Neural progenitor cell (in vitro differentiated cells): Measurements from ENCODE around the gene ATP13A5. TPM values are rescaled to one million over a fixed set of nuclear protein-coding genes. Genes with fewer than 3 reads are reported as not detected.
A peak's percentile ranks its signal among the peaks of the same experiment; 100 is the strongest.

Experiments
- DNase-seq: peaks from one replicate; pipeline ENCODE4 v3.0.0-alpha.2; 2016; ENCODE audit warnings: low spot score
- H2AFZ ChIP-seq: fragments of 200-600 bp; sonication (generic); replicated peaks from 2 replicates; pipeline ENCODE4 v1.6.1; 2016; ENCODE audit warnings: antibody characterized with exemption
- H3F3A ChIP-seq: fragments of 200-600 bp; sonication (generic); 2 replicates; pipeline ENCODE4 v1.6.1; 2016; ENCODE audit warnings: antibody characterized with exemption, low read depth
- H3K27ac ChIP-seq: fragments of 200-600 bp; sonication (generic); 2 replicates; pipeline ENCODE4 v1.5.1; 2016; ENCODE audit warnings: mild to moderate bottlenecking
- H3K27me3 ChIP-seq: fragments of 200-600 bp; sonication (generic); 2 replicates; pipeline ENCODE4 v1.6.1; 2016; ENCODE audit warnings: mild to moderate bottlenecking, moderate library complexity
- H3K36me3 ChIP-seq: fragments of 200-600 bp; sonication (generic); 2 replicates; pipeline ENCODE4 v1.5.1; 2016
- H3K4me1 ChIP-seq: fragments of 200-600 bp; sonication (generic); 2 replicates; pipeline ENCODE4 v1.6.1; 2016; ENCODE audit warnings: mixed run types
- H3K4me2 ChIP-seq: fragments of 200-600 bp; sonication (generic); 2 replicates; pipeline ENCODE4 v1.6.1; 2016
- H3K4me3 ChIP-seq: fragments of 200-600 bp; sonication (generic); 2 replicates; pipeline ENCODE4 v1.5.1; 2016
- H3K79me2 ChIP-seq: fragments of 200-600 bp; sonication (generic); 2 replicates; pipeline ENCODE4 v1.6.1; 2016; ENCODE audit warnings: low read depth
- H3K9ac ChIP-seq: fragments of 200-600 bp; sonication (generic); 2 replicates; pipeline ENCODE4 v1.6.1; 2016
- H3K9me3 ChIP-seq: fragments of 200-600 bp; sonication (generic); 2 replicates; pipeline ENCODE4 v1.5.1; 2016; ENCODE audit warnings: low read depth
- H4K20me1 ChIP-seq: fragments of 200-600 bp; sonication (generic); 2 replicates; pipeline ENCODE4 v1.6.1; 2016; ENCODE audit warnings: low read depth
- H3K27ac Mint-ChIP-seq: 3 replicates; pipeline ENCODE4 v1.8.0; 2021; ENCODE audit warnings: mixed read lengths
- H3K27me3 Mint-ChIP-seq: 2 replicates; pipeline ENCODE4 v1.8.0; 2022; ENCODE audit warnings: low read depth, mild to moderate bottlenecking, inconsistent platforms, moderate library complexity, mixed read lengths; ENCODE audit not compliant: insufficient read depth
- H3K36me3 Mint-ChIP-seq: 3 replicates; pipeline ENCODE4 v1.8.0; 2021; ENCODE audit warnings: mixed read lengths
- H3K4me1 Mint-ChIP-seq: 3 replicates; pipeline ENCODE4 v1.8.0; 2021; ENCODE audit warnings: mixed read lengths
- H3K4me3 Mint-ChIP-seq: 3 replicates; pipeline ENCODE4 v1.8.0; 2021; ENCODE audit warnings: mild to moderate bottlenecking, moderate library complexity, mixed read lengths
- H3K9me3 Mint-ChIP-seq: 3 replicates; pipeline ENCODE4 v1.8.0; 2020; ENCODE audit warnings: mixed read lengths
- EZH2 ChIP-seq: fragments of 200-600 bp; sonication (generic); IDR thresholded peaks from 2 replicates; pipeline ENCODE4 v1.6.1; 2017; ENCODE audit warnings: antibody characterized with exemption, mild to moderate bottlenecking, moderate library complexity
- EZH2phosphoT487 ChIP-seq: fragments of 200-600 bp; sonication (generic); IDR thresholded peaks from 2 replicates; pipeline ENCODE4 v1.6.1; 2017; ENCODE audit warnings: antibody characterized with exemption
- total RNA-seq: library from RNA; depleted of rRNA; stranded (reverse); fragments of >200 nt; gene quantifications from 2 replicates; pipeline ENCODE4 v1.2.3, GENCODE V29; 2015; ENCODE audit warnings: low replicate concordance
- TF ChIP-seq, protein P1 (sequence below): fragments of 200-600 bp; sonication (generic); IDR thresholded peaks from 2 replicates; pipeline ENCODE4 v1.5.1; 2017; ENCODE audit warnings: antibody characterized with exemption, mild to moderate bottlenecking

Gene ATP13A5
- total RNA-seq, 1 donor from 2014 or later, result not detected

DNA sequence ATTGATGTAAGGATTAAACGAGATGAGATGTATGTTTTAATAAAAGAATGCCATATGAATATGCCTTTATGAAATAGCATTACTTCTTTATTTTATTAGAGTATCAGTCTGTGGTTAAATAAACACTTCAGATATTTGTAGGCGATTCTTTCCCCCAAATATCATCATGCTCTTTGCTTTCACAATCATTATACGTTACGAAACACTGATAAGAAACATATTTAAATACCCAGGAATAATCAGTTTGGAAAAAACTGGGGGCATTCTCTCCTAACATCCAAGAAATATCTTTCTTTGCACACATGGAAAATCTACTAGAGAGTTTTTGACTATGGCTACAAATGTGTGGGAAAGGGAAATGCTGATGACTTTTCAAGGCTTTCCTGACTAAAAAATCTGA is 142.0 kb downstream of the ATP13A5 start:
- no peak overlapping the region for H3K4me3 Mint-ChIP-seq
- H3K27me3 ChIP-seq, result peaks cover 6% of the 10 kb centered on the region
- H3K27ac Mint-ChIP-seq, result no peak overlapping the region
- no peaks in the 10 kb centered on the region for H3K9me3 Mint-ChIP-seq
- TF ChIP-seq EZH2phosphoT487, result no peak
- TF ChIP-seq, protein P1, sequence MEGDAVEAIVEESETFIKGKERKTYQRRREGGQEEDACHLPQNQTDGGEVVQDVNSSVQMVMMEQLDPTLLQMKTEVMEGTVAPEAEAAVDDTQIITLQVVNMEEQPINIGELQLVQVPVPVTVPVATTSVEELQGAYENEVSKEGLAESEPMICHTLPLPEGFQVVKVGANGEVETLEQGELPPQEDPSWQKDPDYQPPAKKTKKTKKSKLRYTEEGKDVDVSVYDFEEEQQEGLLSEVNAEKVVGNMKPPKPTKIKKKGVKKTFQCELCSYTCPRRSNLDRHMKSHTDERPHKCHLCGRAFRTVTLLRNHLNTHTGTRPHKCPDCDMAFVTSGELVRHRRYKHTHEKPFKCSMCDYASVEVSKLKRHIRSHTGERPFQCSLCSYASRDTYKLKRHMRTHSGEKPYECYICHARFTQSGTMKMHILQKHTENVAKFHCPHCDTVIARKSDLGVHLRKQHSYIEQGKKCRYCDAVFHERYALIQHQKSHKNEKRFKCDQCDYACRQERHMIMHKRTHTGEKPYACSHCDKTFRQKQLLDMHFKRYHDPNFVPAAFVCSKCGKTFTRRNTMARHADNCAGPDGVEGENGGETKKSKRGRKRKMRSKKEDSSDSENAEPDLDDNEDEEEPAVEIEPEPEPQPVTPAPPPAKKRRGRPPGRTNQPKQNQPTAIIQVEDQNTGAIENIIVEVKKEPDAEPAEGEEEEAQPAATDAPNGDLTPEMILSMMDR, result no peak
- TF ChIP-seq EZH2, result no peak
- H3K27ac ChIP-seq, result no peak overlapping the region
- H3F3A ChIP-seq, result peaks cover 8% of the 10 kb centered on the region
- H2AFZ ChIP-seq, result no peak overlapping the region
- H3K27me3 Mint-ChIP-seq, result peaks cover 5% of the 10 kb centered on the region
- no peaks in the 10 kb centered on the region for H3K9me3 ChIP-seq
- H3K79me2 ChIP-seq, result no peaks in the 10 kb centered on the region
- H3K4me3 ChIP-seq, result no peak overlapping the region
- H3K36me3 Mint-ChIP-seq, result no peaks in the 10 kb centered on the region
- H3K9ac ChIP-seq, result no peak overlapping the region
- no peak for DNase-seq
- H3K4me1 ChIP-seq, result peaks cover 3% of the 10 kb centered on the region
- H3K36me3 ChIP-seq, result no peaks in the 10 kb centered on the region
- peaks cover 10% of the 10 kb centered on the region for H3K4me1 Mint-ChIP-seq
- H3K4me2 ChIP-seq, result no peak overlapping the region
- H4K20me1 ChIP-seq, result no peaks in the 10 kb centered on the region

DNA sequence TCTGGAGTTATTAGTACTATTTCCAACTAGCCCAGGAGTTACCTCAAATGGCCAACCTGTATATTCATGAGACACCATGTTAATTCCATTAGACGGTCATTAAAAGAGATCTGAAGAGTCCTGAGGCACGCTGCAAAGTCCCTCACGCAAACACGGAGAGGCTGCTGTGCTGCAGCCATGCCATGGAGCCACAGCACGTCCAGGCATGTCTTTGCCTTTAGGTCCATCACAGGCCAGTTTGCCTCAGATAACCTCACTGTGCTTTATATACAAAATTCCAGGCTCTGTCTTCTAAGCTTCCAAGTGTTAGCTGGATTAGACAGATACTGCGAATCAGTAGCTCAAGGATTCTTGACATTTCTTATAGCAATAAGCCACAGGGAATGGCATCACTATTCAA is 147.4 kb downstream of the ATP13A5 start:
- Histone ChIP-seq H2AFZ (no peak overlapping the region), H3K9ac (no peak overlapping the region), H3K4me2 (no peak overlapping the region), H3K27ac (no peak overlapping the region), H3K4me3 (no peak overlapping the region), H4K20me1 (no peaks in the 10 kb centered on the region), H3K27me3 (no peaks in the 10 kb centered on the region), H3K36me3 (no peaks in the 10 kb centered on the region), H3K79me2 (no peaks in the 10 kb centered on the region), H3F3A (peaks cover 11% of the 10 kb centered on the region), H3K4me1 (peaks cover 37% of the 10 kb centered on the region), H3K9me3 (no peaks in the 10 kb centered on the region)
- Mint-ChIP-seq H3K9me3 (no peaks in the 10 kb centered on the region), H3K27me3 (peaks cover 4% of the 10 kb centered on the region), H3K27ac (no peak overlapping the region), H3K36me3 (no peaks in the 10 kb centered on the region), H3K4me3 (no peak overlapping the region), H3K4me1 (peaks cover 30% of the 10 kb centered on the region)
- TF ChIP-seq EZH2phosphoT487 (no peak), EZH2 (no peak)
- TF ChIP-seq, protein P1, result no peak
- DNase-seq, result no peak

DNA sequence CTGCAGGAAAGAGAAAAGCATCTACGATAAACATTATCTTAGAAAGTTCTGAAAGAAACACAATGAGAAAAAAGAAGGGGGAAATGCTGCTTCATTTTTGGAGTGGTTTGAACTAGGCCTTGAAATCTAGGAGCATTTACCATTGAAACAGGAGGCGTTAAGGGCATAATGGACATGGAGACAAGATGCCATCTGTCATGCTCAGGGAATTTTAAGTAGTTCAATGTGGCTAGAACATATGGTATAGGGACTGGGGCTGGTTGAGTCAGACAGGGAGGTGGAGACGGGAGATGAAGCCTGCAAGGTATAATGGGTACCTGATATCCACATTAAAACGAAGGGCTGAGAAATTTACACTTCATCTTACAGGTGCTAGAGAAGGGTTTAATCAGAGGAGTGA is 147.9 kb downstream of the ATP13A5 start:
- no peaks in the 10 kb centered on the region for H3K79me2 ChIP-seq
- H3K4me2 ChIP-seq, result no peak overlapping the region
- no peaks in the 10 kb centered on the region for H3K9me3 Mint-ChIP-seq
- no peak overlapping the region for H3K4me3 Mint-ChIP-seq
- no peak overlapping the region for H3K27ac ChIP-seq
- H3K4me1 Mint-ChIP-seq, result peaks cover 36% of the 10 kb centered on the region
- no peaks in the 10 kb centered on the region for H3K36me3 Mint-ChIP-seq
- no peak overlapping the region for H3K4me3 ChIP-seq
- peaks cover 11% of the 10 kb centered on the region for H3F3A ChIP-seq
- no peaks in the 10 kb centered on the region for H3K36me3 ChIP-seq
- H3K9me3 ChIP-seq, result no peaks in the 10 kb centered on the region
- peaks cover 40% of the 10 kb centered on the region for H3K4me1 ChIP-seq
- no peak overlapping the region for H2AFZ ChIP-seq
- no peak overlapping the region for H3K9ac ChIP-seq
- H3K27me3 ChIP-seq, result no peaks in the 10 kb centered on the region
- no peaks in the 10 kb centered on the region for H4K20me1 ChIP-seq
- TF ChIP-seq EZH2phosphoT487, result no peak
- TF ChIP-seq, protein P1, result no peak
- no peak for TF ChIP-seq EZH2
- H3K27me3 Mint-ChIP-seq, result peaks cover 4% of the 10 kb centered on the region
- H3K27ac Mint-ChIP-seq, result peak overlapping the region; percentile 40
- DNase-seq, result no peak
